Muscle layer of duodenum (tissue), 2 donors: ENCODE results near the gene POC5.
"Not testable (repeated sequence)": the region's sequence is repeated elsewhere in the genome, so short reads cannot be mapped to it uniquely, and the experiment has no call there.

ENCODE experiments used
- H3K27ac ChIP-seq: one replicate; pipeline ENCODE4 v1.7.0; 2013; ENCODE audit warnings: mild to moderate bottlenecking, low read length
- H3K27me3 ChIP-seq: one replicate; pipeline ENCODE4 v1.7.0; 2013; ENCODE audit warnings: low read depth, mild to moderate bottlenecking, control low read depth, low read length
- H3K36me3 ChIP-seq, 2 donors: one replicate each; pipeline ENCODE4 v1.7.0; 2013; ENCODE audit warnings: low read length in 2 of 2, control low read depth in 1 of 2, mild to moderate bottlenecking in 1 of 2; ENCODE audit not compliant: insufficient read depth in 2 of 2, control insufficient read depth in 1 of 2
- H3K4me1 ChIP-seq, 2 donors: one replicate each; pipeline ENCODE4 v1.7.0; 2013; ENCODE audit warnings: low read length in 2 of 2, mild to moderate bottlenecking in 2 of 2, control low read depth in 1 of 2, moderate library complexity in 1 of 2; ENCODE audit not compliant: insufficient read depth in 2 of 2, control insufficient read depth in 1 of 2
- H3K4me3 ChIP-seq, 2 donors: one replicate each; pipeline ENCODE4 v1.7.0; 2013; ENCODE audit warnings: low read length in 2 of 2, low read depth in 1 of 2, mild to moderate bottlenecking in 1 of 2
- H3K9me3 ChIP-seq, 2 donors: one replicate each; pipeline ENCODE4 v1.7.0; 2013; ENCODE audit warnings: low read length in 2 of 2, control low read depth in 1 of 2, mild to moderate bottlenecking in 1 of 2; ENCODE audit not compliant: control insufficient read depth in 1 of 2
- donor health status: healthy.

POC5 gene

GRCh38 chr5:75706016-75706415 is 11.2 kb downstream of the POC5 start:
- Histone ChIP-seq H3K36me3 (peaks cover 13 to 35% of the 10 kb centered on the region in 2 donors), H3K27ac (no peak overlapping the region)

GRCh38 chr5:75701856-75702255 is 15.4 kb downstream of the POC5 start:
- no peaks in the 10 kb centered on the region for H3K27me3 ChIP-seq
- no peaks in the 10 kb centered on the region for H3K9me3 ChIP-seq
- no peaks in the 10 kb centered on the region for H3K4me1 ChIP-seq
- H3K36me3 ChIP-seq, result peaks cover 13 to 18% of the 10 kb centered on the region in 2 donors
- no peak overlapping the region for H3K27ac ChIP-seq
- H3K4me3 ChIP-seq, result no peak overlapping the region

More at GRCh38 chr5:75706016-75706415, 11.2 kb downstream of the POC5 start:
- Histone ChIP-seq H3K27me3 (no peaks in the 10 kb centered on the region), H3K9me3 (no peaks in the 10 kb centered on the region), H3K4me1 (no peaks in the 10 kb centered on the region), H3K4me3 (no peak overlapping the region)

- not testable (repeated sequence) for H3K36me3 ChIP-seq
Measured at GRCh38 chr5:75695472-75696351, 21.5 kb downstream of the POC5 start.

GRCh38 chr5:75694781-75695180 is 22.5 kb downstream of the POC5 start:
- Histone ChIP-seq H3K36me3 (peaks cover 9 to 17% of the 10 kb centered on the region in 2 donors), H3K27me3 (no peaks in the 10 kb centered on the region), H3K4me3 (no peak overlapping the region), H3K4me1 (no peaks in the 10 kb centered on the region), H3K27ac (no peak overlapping the region), H3K9me3 (no peaks in the 10 kb centered on the region)

More at GRCh38 chr5:75695472-75696351, 21.5 kb downstream of the POC5 start:
- not testable (repeated sequence) for H3K4me1 ChIP-seq, H3K27ac ChIP-seq, H3K9me3 ChIP-seq, H3K4me3 ChIP-seq, H3K27me3 ChIP-seq

- H3K9me3 ChIP-seq, result no peaks in the 10 kb centered on the region
- no peak overlapping the region for H3K27ac ChIP-seq
- no peaks in the 10 kb centered on the region for H3K4me1 ChIP-seq
- no peak overlapping the region for H3K4me3 ChIP-seq
- no peaks in the 10 kb centered on the region for H3K27me3 ChIP-seq
- peaks cover 22 to 23% of the 10 kb centered on the region in 2 donors for H3K36me3 ChIP-seq
Measured at GRCh38 chr5:75690669-75691068, 26.6 kb downstream of the POC5 start.

GRCh38 chr5:75686480-75686879 is 30.8 kb downstream of the POC5 start:
- H3K36me3 ChIP-seq, result peaks cover 14 to 23% of the 10 kb centered on the region in 2 donors
- no peaks in the 10 kb centered on the region for H3K9me3 ChIP-seq
- H3K4me3 ChIP-seq, result no peak overlapping the region
- no peak overlapping the region for H3K27ac ChIP-seq
- H3K27me3 ChIP-seq, result no peaks in the 10 kb centered on the region
- peaks cover 0 to 7% of the 10 kb centered on the region in 2 donors for H3K4me1 ChIP-seq

GRCh38 chr5:75685141-75685540 is 32.1 kb downstream of the POC5 start:
- no peaks in the 10 kb centered on the region for H3K27me3 ChIP-seq
- no peak overlapping the region for H3K4me3 ChIP-seq
- H3K4me1 ChIP-seq, result peaks cover 0 to 7% of the 10 kb centered on the region in 2 donors
- no peaks in the 10 kb centered on the region for H3K9me3 ChIP-seq
- H3K27ac ChIP-seq, result no peak overlapping the region
- peaks cover 14 to 16% of the 10 kb centered on the region in 2 donors for H3K36me3 ChIP-seq

GRCh38 chr5:75681125-75681830 is 36.0 kb downstream of the POC5 start:
- H3K4me3 ChIP-seq, result peak overlapping the region in 1 of 2 donors; percentile 16
- H3K36me3 ChIP-seq, result peaks cover 0 to 7% of the 10 kb centered on the region in 2 donors
- H3K27ac ChIP-seq, result no peak overlapping the region
- no peaks in the 10 kb centered on the region for H3K27me3 ChIP-seq
- H3K9me3 ChIP-seq, result no peaks in the 10 kb centered on the region
- peaks cover 0 to 7% of the 10 kb centered on the region in 2 donors for H3K4me1 ChIP-seq

GRCh38 chr5:75678155-75678554 is 39.1 kb downstream of the POC5 start:
- H3K9me3 ChIP-seq, result no peaks in the 10 kb centered on the region
- H3K4me3 ChIP-seq, result no peak overlapping the region
- H3K4me1 ChIP-seq, result peaks cover 0 to 7% of the 10 kb centered on the region in 2 donors
- no peaks in the 10 kb centered on the region for H3K27me3 ChIP-seq
- no peak overlapping the region for H3K27ac ChIP-seq
- peaks cover 9 to 16% of the 10 kb centered on the region in 2 donors for H3K36me3 ChIP-seq

GRCh38 chr5:75677607-75678006 is 39.6 kb downstream of the POC5 start:
- H3K4me1 ChIP-seq, result peaks cover 0 to 7% of the 10 kb centered on the region in 2 donors
- H3K36me3 ChIP-seq, result peaks cover 12 to 21% of the 10 kb centered on the region in 2 donors
- no peaks in the 10 kb centered on the region for H3K9me3 ChIP-seq
- H3K4me3 ChIP-seq, result no peak overlapping the region
- no peak overlapping the region for H3K27ac ChIP-seq
- H3K27me3 ChIP-seq, result no peaks in the 10 kb centered on the region

GRCh38 chr5:75675783-75676182 is 41.5 kb downstream of the POC5 start:
- H3K4me3 ChIP-seq, result no peak overlapping the region
- no peaks in the 10 kb centered on the region for H3K27me3 ChIP-seq
- H3K4me1 ChIP-seq, result no peaks in the 10 kb centered on the region
- H3K36me3 ChIP-seq, result peaks cover 12 to 23% of the 10 kb centered on the region in 2 donors
- no peak overlapping the region for H3K27ac ChIP-seq
- H3K9me3 ChIP-seq, result no peaks in the 10 kb centered on the region
